Mesenchymal stem cell (in vitro differentiated cells and primary cell): Measurements from ENCODE around the gene RARB.
A peak's percentile ranks its signal among the peaks of the same experiment; 100 is the strongest.

Experiments
- DNase-seq: peaks from one replicate; pipeline ENCODE4 v3.0.0-alpha.2; 2013
- H2AFZ ChIP-seq: one replicate; pipeline ENCODE4 v1.6.1; 2013; ENCODE audit warnings: low read depth, mild to moderate bottlenecking, control low read depth, inconsistent platforms, low read length, moderate library complexity
- H2AK5ac ChIP-seq: 2 replicates; pipeline ENCODE4 v1.6.1; 2013; ENCODE audit warnings: low read length, moderate library complexity, mild to moderate bottlenecking, inconsistent platforms; ENCODE audit not compliant: severe bottlenecking
- H2BK120ac ChIP-seq: one replicate; pipeline ENCODE4 v1.6.1; 2013; ENCODE audit warnings: low read depth, mild to moderate bottlenecking, inconsistent platforms, low read length, moderate library complexity
- H2BK12ac ChIP-seq, 2 experiments: one replicate each; pipeline ENCODE4 v1.6.1; 2013; ENCODE audit warnings: inconsistent platforms in 2 of 2, low read length in 2 of 2, mild to moderate bottlenecking in 2 of 2, moderate library complexity in 2 of 2, control low read depth in 1 of 2
- H2BK15ac ChIP-seq: one replicate; pipeline ENCODE4 v1.6.1; 2013; ENCODE audit warnings: mild to moderate bottlenecking, low read depth, inconsistent platforms; ENCODE audit not compliant: poor library complexity, severe bottlenecking
- H2BK5ac ChIP-seq: 2 replicates; pipeline ENCODE4 v1.6.1; 2013; ENCODE audit warnings: low read depth, mild to moderate bottlenecking, low read length, control low read depth, inconsistent platforms; ENCODE audit not compliant: poor library complexity, severe bottlenecking
- H3K14ac ChIP-seq, 2 experiments: one replicate each; pipeline ENCODE4 v1.6.1; 2013; ENCODE audit warnings: inconsistent platforms in 2 of 2, low read length in 2 of 2, control low read depth in 1 of 2, mild to moderate bottlenecking in 1 of 2, moderate library complexity in 1 of 2
- H3K18ac ChIP-seq, 2 experiments: one replicate each; pipeline ENCODE4 v1.6.1; 2013; ENCODE audit warnings: inconsistent platforms in 2 of 2, low read length in 2 of 2, control low read depth in 1 of 2, low read depth in 1 of 2, mild to moderate bottlenecking in 1 of 2
- H3K23ac ChIP-seq, 2 experiments: one replicate each; pipeline ENCODE4 v1.6.1; 2013; ENCODE audit warnings: inconsistent platforms in 2 of 2, low read length in 2 of 2, mild to moderate bottlenecking in 2 of 2, moderate library complexity in 2 of 2, control low read depth in 1 of 2
- H3K27ac ChIP-seq: 2 replicates; pipeline ENCODE4 v1.5.1; 2013; ENCODE audit warnings: mild to moderate bottlenecking, moderate library complexity, low read length, control low read depth, inconsistent platforms; ENCODE audit not compliant: poor library complexity, severe bottlenecking
- H3K27me3 ChIP-seq, 2 experiments: 2 replicates each; pipeline versions ENCODE4 v1.6.1 to v1.7.0; 2013; ENCODE audit warnings: low read length in 2 of 2, mild to moderate bottlenecking in 2 of 2, moderate library complexity in 2 of 2, control low read depth in 1 of 2, inconsistent platforms in 1 of 2; ENCODE audit not compliant: control insufficient read depth in 1 of 2, insufficient read depth in 1 of 2
- H3K36me3 ChIP-seq, 2 experiments: 2 replicates each; pipeline versions ENCODE4 v1.6.1 to v1.7.0; 2013; ENCODE audit warnings: low read length in 2 of 2, control low read depth in 1 of 2, inconsistent platforms in 1 of 2, low read depth in 1 of 2, mild to moderate bottlenecking in 1 of 2; ENCODE audit not compliant: insufficient read depth in 2 of 2, control insufficient read depth in 1 of 2
- H3K4ac ChIP-seq, 2 experiments: one replicate each; pipeline ENCODE4 v1.6.1; 2013; ENCODE audit warnings: inconsistent platforms in 2 of 2, low read length in 2 of 2, mild to moderate bottlenecking in 2 of 2, moderate library complexity in 2 of 2, control low read depth in 1 of 2, low read depth in 1 of 2
- H3K4me1 ChIP-seq: 2 replicates; pipeline ENCODE4 v1.6.1; 2013; ENCODE audit warnings: low read depth, low read length, control low read depth; ENCODE audit not compliant: control insufficient read depth, insufficient read depth
- H3K4me2 ChIP-seq: 2 replicates; pipeline ENCODE4 v1.6.1; 2013; ENCODE audit warnings: low read length, mild to moderate bottlenecking, inconsistent platforms; ENCODE audit not compliant: poor library complexity, severe bottlenecking
- H3K4me3 ChIP-seq, 2 experiments: 2 replicates each; pipeline versions ENCODE4 v1.5.1 to v1.7.0; 2013; ENCODE audit warnings: low read length in 2 of 2, mild to moderate bottlenecking in 2 of 2, control low read depth in 1 of 2, low read depth in 1 of 2; ENCODE audit not compliant: insufficient read depth in 1 of 2
- H3K79me1 ChIP-seq: replicated peaks from 2 replicates; pipeline ENCODE4 v1.6.1; 2013; ENCODE audit warnings: mild to moderate bottlenecking, control low read depth, low read length, inconsistent platforms; ENCODE audit not compliant: poor library complexity, severe bottlenecking
- H3K9ac ChIP-seq: 2 replicates; pipeline ENCODE4 v1.7.0; 2013; ENCODE audit warnings: mild to moderate bottlenecking, low read length, moderate library complexity
- H3K9me3 ChIP-seq: 2 replicates; pipeline ENCODE4 v1.7.0; 2013; ENCODE audit warnings: mild to moderate bottlenecking, low read length; ENCODE audit not compliant: control insufficient read depth
- H4K8ac ChIP-seq: one replicate; pipeline ENCODE4 v1.6.1; 2013; ENCODE audit warnings: inconsistent platforms, mild to moderate bottlenecking, low read length, moderate library complexity
- H4K91ac ChIP-seq: one replicate; pipeline ENCODE4 v1.6.1; 2013; ENCODE audit warnings: mild to moderate bottlenecking, low read length, inconsistent platforms
- WGBS: methylation state at CpG from one replicate; pipeline ENCODE4 v1.1.7; 2013; ENCODE audit warnings: mixed read lengths; 5-methylcytosine and 5-hydroxymethylcytosine counted together

Gene RARB

GRCh38 chr3:25478211-25478757, 50.2 kb downstream of the RARB start:
- WGBS = 81% methylated on average over 6 of the region's 6 CpGs
- Histone ChIP-seq H3K23ac (no peak overlapping the region), H4K8ac (no peak overlapping the region), H3K79me1 (no peaks in the 10 kb centered on the region), H3K4me2 (no peak overlapping the region), H3K4ac (peak overlapping the region; percentile 17 to 35), H2BK12ac (no peak overlapping the region), H2AFZ (no peak overlapping the region), H3K18ac (peak overlapping the region in 1 of 2 experiments; percentile 18), H4K91ac (no peak overlapping the region), H3K9me3 (no peaks in the 10 kb centered on the region), H2AK5ac (no peak overlapping the region), H3K36me3 (no peaks in the 10 kb centered on the region), H3K4me1 (no peaks in the 10 kb centered on the region), H3K4me3 (no peak overlapping the region), H3K27me3 (no peaks in the 10 kb centered on the region), H2BK5ac (no peak overlapping the region), H3K9ac (no peak overlapping the region), H3K14ac (no peak overlapping the region), H2BK15ac (no peak overlapping the region), H2BK120ac (no peak overlapping the region), H3K27ac (no peak overlapping the region)
- DNase-seq = no peak

- no peaks in the 10 kb centered on the region for H3K36me3 ChIP-seq
- H3K9me3 ChIP-seq = no peaks in the 10 kb centered on the region
- no peaks in the 10 kb centered on the region for H3K79me1 ChIP-seq
- no peak overlapping the region for H3K4me2 ChIP-seq
- H2AFZ ChIP-seq = no peak overlapping the region
- no peak overlapping the region for H2AK5ac ChIP-seq
- no peak overlapping the region for H3K23ac ChIP-seq
- H3K4me3 ChIP-seq = no peak overlapping the region
- no peak overlapping the region for H2BK5ac ChIP-seq
- H3K27ac ChIP-seq = no peak overlapping the region
- no peaks in the 10 kb centered on the region for H3K27me3 ChIP-seq
- no peak overlapping the region for H3K14ac ChIP-seq
- H4K8ac ChIP-seq = no peak overlapping the region
- no peak for DNase-seq
- no peak overlapping the region for H2BK120ac ChIP-seq
- no peak overlapping the region for H3K18ac ChIP-seq
- H2BK12ac ChIP-seq = no peak overlapping the region
- H3K9ac ChIP-seq = no peak overlapping the region
- 72% methylated on average over 3 of the region's 3 CpGs for WGBS
- H4K91ac ChIP-seq = no peak overlapping the region
- no peak overlapping the region for H3K4ac ChIP-seq
- H2BK15ac ChIP-seq = no peak overlapping the region
- no peaks in the 10 kb centered on the region for H3K4me1 ChIP-seq
These were observed 51.1 kb downstream of the RARB start for GRCh38 chr3:25478964-25479726.

- WGBS = no CpG with 5 or more reads among the region's 1 CpG
These were observed 51.6 kb downstream of the RARB start for GRCh38 chr3:25479727-25480010.

GRCh38 chr3:25480811-25481210, 52.7 kb downstream of the RARB start:
- Histone ChIP-seq H2BK120ac (no peak overlapping the region), H3K4ac (no peak overlapping the region), H3K23ac (no peak overlapping the region), H2AK5ac (no peak overlapping the region), H3K27me3 (no peaks in the 10 kb centered on the region), H2BK15ac (no peak overlapping the region), H4K91ac (no peak overlapping the region), H3K4me3 (no peak overlapping the region), H3K9me3 (no peaks in the 10 kb centered on the region), H4K8ac (no peak overlapping the region), H3K4me2 (no peak overlapping the region), H2BK5ac (no peak overlapping the region), H3K4me1 (no peaks in the 10 kb centered on the region), H3K14ac (no peak overlapping the region), H2AFZ (no peak overlapping the region), H3K36me3 (no peaks in the 10 kb centered on the region), H3K18ac (no peak overlapping the region), H3K79me1 (no peaks in the 10 kb centered on the region), H3K9ac (no peak overlapping the region), H3K27ac (no peak overlapping the region), H2BK12ac (no peak overlapping the region)
- DNase-seq = no peak
- WGBS = 93% methylated on average over 1 of the region's 1 CpG

More at GRCh38 chr3:25479727-25480010, 51.6 kb downstream of the RARB start:
- Histone ChIP-seq H3K4me1 (no peaks in the 10 kb centered on the region), H2BK5ac (no peak overlapping the region), H4K8ac (no peak overlapping the region), H3K4me3 (no peak overlapping the region), H3K36me3 (no peaks in the 10 kb centered on the region), H3K18ac (no peak overlapping the region), H3K27ac (no peak overlapping the region), H4K91ac (no peak overlapping the region), H3K9ac (no peak overlapping the region), H2AK5ac (no peak overlapping the region), H3K9me3 (no peaks in the 10 kb centered on the region), H2BK120ac (no peak overlapping the region), H3K79me1 (no peaks in the 10 kb centered on the region), H3K27me3 (no peaks in the 10 kb centered on the region), H2AFZ (no peak overlapping the region), H3K4ac (no peak overlapping the region), H3K4me2 (no peak overlapping the region), H2BK12ac (no peak overlapping the region), H3K23ac (no peak overlapping the region), H3K14ac (no peak overlapping the region), H2BK15ac (no peak overlapping the region)
- no peak for DNase-seq
